HG03354 (cell line): ENCODE measurements around the gene TNFSF4.
"Not testable (repeated sequence)": the region's sequence is repeated elsewhere in the genome, so short reads cannot be mapped to it uniquely, and the experiment has no call there.

ENCODE experiments used
- ATAC-seq: cut with Tn5 transposase; IDR thresholded peaks from one replicate; pipeline ENCODE4 v1.9.1; 2021; ENCODE audit warnings: mild to moderate bottlenecking; ENCODE audit not compliant: unreplicated experiment, poor library complexity, severe bottlenecking

Gene TNFSF4, protein sequence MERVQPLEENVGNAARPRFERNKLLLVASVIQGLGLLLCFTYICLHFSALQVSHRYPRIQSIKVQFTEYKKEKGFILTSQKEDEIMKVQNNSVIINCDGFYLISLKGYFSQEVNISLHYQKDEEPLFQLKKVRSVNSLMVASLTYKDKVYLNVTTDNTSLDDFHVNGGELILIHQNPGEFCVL

DNA sequence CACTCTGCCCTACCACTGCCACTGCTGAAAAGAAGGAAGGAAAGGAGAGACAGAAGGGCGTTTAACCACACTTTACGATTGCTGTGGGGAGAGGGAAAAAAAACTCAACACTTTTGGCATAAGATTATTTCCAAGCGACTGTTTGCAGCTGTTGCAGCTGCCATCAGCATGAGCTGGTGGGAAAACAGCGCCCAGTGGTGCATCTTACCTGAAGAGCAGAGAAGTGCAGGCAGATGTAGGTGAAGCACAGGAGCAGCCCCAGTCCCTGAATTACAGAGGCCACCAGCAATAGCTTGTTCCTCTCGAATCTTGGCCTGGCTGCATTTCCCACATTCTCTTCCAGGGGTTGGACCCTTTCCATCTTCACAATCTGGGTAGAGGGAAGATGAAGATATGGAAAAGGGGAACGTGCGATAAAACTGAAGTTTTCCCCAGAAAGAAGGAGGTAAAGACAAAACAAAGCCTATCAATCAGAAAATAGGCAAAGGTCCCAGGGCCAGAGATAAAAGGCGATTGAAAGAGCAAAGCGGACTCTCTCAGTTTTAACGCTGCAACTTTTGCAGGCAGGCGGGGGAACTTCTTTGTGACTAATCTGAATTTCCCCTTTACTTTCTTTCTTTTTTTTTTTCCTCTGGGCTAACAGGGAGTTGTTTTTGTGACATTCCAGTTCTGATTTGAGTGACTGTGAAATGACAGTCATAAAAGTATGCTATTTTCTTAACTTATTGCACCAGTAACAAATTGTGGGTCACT is at the start of gene TNFSF4:
TNFSF4 (minus strand) TSS at position 516 of the 753 bp plus-strand sequence; CDS start at position 361, 155 bp downstream.
- ATAC-seq: no peak

DNA sequence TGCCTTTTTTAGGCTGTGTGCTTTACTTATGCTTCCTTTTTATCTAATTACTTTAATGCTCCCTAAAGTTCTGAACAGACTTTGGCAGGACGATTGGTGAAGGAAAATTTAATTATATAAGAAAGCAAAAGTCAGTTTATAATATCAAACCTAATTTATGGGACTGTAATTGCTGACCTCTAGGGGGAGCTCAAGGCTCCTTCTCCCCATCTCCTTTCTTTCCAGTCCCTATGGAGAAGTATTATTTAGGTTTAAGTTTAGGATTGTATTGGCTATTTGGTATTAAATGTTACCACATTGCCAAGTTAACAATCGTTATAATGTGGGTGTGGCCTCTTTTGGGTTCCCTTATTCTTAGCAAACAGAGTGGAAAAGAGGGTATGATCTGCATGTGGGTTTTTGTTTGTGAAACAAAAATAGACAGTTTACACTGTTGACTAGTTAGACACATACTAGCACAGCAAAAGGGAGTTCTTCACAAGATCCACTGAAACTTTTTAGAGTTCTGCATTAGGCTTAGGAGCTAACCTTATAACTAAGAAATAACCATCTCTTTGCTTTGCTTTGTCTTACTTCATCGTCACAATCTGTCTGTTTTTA is 48.2 kb upstream of the TNFSF4 start:
- ATAC-seq: no peak

DNA sequence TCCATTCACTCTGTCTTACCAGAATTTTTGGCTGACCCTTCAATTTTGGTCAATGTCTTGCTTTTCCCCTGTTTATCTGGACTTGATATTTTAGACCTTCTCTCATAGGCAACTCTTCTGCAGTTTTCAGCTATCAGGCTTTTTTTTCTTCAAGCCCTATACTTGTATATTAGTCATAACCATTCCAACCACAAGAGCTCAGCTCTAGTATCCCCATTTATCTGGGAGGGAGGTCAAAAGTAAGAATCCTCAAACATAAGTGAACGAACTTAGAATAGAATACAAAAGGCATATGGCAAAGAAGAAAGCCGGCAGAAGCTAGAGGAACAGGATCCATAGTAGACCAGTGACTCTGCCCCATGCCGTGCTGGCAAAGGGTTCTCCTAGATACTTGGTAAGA is 45.9 kb upstream of the TNFSF4 start:
- ATAC-seq: no peak

DNA sequence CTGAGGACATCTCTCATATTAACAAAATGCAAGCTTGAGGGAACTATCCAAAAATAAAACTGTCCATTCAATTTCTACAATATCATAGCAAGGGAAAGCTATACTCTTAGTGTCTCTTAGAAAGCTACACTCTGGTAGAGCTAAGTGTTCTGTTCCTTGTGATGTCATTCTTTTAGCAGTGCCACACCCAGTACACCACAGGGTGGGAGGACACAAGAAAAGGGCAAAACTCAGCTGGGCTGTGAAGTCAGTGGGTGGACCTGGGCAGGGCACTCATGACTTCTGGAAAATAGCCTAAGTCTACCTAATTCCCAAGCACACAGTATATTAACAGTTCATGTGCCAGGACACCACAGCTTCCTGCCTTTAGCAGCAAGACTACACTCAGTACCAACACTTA is 42.2 kb upstream of the TNFSF4 start:
- ATAC-seq: no peak

DNA sequence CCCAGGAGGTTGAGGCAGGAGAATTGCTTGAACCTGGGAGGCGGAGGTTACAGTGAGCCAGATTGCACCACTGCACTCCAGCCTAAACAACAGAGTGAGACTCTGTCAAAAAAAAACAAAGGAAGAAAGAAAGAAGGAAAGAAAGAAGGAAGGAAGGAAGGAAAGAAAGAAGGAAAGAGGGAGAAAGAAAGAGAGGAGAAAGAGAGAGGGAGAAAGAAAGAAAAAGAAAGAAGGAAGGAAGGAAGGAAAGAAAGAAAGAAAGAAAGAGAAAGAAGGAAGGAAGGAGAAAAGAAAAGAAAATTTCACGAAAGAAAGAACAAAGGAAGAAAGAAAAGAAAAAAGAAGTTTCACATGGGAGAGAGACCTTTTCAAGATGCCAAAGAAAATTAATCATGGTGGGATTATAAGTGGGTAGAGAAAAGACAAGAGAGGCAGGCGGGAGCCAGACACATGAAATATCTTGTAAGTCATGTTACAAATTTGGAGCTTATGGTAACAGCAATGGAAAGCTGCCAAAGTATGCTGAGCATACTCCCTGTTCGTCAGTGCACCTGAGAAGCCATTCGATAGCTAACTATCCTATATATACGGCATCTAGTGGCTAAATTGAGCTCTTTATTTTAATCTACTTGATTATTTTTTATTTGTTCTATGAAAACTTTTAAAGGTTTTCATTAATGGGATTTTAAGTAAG is 41.3 kb upstream of the TNFSF4 start:
- no peak for ATAC-seq

DNA sequence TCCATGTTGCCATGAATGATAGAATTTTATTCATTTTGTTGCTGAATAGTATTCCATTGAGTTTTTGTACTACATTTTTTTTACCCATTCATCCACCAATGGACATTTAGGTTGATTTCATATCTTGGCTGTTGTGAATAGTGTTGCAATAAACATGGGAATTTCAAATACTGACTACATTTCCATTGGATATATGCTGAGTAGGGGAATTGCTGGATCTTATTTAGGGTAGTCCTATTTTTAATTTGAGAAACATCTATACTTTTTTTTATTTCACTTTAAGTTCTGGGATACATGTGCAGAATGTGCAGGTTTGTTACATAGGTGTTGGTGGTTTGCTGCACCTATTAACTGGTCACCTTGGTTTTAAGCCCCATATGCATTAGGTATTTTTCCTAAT is 38.8 kb upstream of the TNFSF4 start:
- ATAC-seq: no peak

DNA sequence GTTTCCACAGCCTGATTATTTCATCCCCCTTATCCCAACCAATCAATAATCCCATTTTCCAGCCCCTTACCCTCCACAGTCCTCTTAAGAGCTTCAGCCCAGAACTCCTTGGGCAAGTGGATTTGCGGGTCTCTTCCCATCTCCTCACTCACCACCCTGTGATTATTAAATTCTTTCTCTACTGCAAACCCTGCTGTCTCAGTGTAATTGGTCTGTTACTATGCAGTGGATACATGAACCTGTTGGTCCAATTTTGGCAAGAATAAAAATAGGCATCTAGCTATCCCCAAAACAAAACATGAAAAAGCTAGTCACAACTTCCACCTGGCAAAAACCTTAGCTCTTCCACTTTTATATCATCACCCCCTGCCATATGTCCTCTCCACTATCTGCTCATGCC is 36.2 kb upstream of the TNFSF4 start:
- no peak for ATAC-seq

DNA sequence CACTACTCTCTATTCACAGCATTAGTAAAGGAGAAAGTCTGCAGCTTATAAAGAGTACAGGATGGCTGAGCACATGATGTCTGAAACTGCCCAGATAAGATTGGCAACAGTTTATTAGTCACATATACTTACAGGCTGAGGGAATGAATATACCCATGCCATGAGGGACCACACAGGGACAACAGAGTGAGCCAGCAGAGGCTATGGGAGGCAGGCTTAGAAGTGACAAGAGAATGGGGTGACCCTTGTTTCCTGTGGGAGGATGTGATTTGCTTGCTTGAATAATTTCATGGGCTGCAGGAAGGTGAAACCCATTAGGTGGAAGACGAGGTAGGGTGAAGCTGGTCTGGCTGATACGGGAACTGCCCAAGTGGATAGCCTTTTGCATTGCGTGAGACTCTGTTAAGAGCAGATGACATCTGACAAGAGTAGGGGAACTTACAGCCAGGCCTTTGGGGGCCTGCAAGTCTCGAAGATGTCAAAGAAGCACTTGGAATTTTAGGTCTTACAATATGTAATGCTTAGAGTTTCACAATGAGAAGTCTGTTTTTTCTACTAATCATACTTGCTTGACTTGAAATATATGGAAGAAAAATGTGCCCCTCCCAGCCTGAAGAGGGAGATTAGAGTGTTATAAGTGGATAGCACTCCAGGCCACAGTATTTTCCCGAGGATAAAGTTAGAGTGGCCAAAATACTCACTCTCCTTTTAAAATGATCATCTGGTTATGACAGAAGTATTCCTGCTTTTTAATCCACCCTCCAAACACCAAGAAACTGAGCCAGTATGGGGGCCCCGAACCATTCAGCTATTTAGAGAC is 34.6 kb upstream of the TNFSF4 start:
- no peak for ATAC-seq

DNA sequence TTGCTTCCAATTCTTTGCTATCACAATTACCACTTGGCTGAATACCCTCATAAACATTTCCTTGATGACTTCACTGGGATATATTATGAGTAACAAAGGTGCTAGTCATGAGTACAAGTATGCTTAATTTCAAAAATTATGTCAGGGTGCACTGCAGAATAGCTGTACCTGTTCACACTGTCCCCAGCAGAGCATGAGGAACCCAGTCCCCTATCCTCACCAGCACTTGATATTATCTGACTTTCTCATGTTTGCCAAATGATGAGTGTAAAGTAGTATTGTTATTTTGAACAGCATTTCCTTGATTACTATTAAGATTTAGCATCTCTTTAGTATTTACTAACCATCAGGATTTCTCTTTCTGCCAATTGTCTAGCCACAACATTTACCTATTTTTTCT is 33.5 kb upstream of the TNFSF4 start:
- no peak for ATAC-seq

DNA sequence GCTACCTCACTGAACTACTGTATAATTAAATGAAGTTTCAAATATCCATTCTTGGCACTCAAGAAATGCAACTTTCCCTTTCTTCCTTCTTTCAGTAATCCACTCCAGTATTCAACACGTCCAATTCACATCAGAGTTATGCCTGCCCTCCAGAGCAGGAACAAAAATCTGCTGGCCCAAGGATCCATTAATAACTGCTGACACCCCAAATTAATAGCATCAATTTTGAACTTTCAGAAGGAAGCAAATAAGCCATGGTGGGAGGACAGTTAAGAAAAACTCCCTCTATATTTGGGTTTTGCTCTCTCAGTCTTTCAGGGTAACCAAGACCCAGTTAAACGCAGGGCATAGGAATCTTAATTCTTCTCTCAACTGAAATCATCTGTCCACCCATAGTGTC is 31.9 kb upstream of the TNFSF4 start:
- ATAC-seq: no peak

DNA sequence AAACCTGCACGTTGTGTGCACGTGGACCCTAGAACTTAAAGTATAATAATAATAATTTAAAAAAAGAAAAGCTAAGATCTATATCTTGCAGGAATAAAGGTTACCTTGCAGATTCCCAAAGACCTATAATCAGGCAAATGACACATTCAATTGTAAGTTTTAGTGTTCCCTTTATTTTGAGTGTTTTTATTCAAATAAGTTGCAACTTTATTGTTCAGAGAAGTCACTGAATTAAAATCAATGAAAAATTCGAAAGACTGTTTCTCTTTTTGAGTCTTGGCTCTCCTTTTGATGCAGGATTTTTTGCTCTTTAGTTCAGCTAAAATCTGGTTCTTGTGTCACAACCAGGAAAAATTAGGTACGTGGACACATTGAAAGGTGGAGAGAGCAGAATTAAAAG is 27.8 kb upstream of the TNFSF4 start:
- no peak for ATAC-seq

DNA sequence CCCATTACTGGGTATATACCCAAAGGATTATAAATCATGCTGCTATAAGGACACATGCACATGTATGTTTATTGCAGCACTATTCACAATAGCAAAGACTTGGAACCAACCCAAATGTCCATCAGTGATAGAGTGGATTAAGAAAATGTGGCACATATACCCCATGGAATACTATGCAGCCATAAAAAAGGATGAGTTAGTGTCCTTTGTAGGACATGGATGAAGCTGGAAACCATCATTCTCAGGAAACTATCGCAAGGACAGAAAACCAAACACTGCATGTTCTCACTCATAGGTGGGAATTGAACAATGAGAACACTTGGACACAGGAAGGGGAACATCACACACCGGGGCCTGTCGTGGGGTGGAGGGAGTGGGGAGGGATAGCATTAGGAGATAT is 27.3 kb upstream of the TNFSF4 start:
- ATAC-seq: not testable (repeated sequence)

DNA sequence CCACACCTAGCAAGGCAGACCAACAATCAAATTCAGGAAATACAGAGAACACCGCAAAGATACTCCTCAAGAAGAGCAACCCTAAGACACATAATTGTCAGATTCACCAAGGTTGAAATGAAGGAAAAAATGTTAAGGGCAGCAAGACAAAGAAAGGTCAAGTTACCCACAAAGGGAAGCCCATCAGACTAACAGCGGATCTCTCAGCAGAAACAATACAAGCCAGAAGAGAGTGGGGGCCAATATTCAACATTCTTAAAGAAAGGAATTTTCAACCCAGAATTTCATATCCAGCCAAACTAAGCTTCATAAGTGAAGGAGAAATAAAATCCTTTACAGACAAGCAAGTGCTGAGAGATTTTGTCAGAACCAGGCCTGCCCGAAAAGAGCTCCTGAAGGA is 21.9 kb upstream of the TNFSF4 start:
- not testable (repeated sequence) for ATAC-seq

DNA sequence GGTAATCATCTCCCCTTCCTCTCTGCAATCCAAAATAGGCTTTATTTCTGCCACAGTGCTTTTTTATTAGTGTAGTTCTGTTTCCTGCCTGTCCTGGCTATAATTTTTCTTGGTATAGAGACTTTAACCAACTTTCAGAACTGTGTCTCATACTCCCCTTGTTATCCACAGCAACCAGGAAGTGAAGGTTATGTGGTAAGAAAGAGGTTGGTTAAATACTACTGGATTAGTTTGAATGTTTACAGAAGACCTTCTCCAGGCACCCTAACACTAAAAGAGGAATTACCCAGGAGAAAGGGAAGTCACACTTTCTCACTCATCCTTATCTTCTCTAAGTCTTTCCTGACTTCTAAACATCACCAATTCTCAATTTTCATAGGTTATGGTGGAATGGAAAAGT is 17.8 kb upstream of the TNFSF4 start:
- ATAC-seq: no peak

DNA sequence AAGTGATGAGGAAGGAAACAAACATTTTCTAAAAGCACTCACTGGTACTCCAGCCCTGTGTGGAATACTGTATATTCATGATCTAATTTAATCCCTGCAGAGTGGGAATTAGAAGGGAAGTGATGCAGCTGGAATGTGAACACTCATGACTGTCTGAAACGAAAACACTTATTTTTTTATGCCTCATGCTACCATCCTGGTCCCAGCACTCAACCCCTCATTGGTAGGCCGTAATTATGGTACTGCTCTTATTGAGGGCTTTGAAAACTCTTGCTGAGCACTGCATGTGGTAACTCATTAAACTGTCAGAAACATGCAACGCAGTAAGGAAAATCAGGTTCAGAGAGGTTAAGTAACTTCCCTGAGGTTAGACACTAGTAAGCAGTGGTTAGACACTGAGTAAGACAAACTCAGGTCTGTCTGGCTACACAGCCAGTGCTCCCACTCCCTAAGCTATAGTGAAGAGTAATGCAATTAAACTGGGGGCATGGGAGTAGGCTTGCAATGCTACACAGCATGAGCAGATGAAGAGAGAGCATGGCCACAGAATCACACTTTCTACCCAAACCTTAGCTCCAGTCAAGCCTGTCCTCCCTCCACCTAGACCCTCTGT is 17.3 kb upstream of the TNFSF4 start:
- no peak for ATAC-seq

DNA sequence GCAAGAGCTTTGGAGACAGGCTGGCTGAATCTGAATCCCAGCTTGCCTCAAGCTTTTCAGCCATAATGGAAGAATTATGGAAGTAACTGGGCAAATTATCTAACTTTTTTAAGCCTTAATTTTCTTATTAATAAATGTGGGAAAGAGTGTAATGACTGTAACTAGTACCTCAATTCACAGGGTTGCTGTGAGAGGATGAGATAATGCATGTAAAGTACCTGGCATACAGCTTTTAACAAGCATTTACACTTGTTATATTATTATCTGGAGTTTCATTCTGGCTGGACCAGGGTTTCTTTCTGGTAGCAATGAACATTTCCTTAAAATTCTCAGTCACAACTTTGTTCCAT is 15.9 kb upstream of the TNFSF4 start:
- ATAC-seq: no peak

DNA sequence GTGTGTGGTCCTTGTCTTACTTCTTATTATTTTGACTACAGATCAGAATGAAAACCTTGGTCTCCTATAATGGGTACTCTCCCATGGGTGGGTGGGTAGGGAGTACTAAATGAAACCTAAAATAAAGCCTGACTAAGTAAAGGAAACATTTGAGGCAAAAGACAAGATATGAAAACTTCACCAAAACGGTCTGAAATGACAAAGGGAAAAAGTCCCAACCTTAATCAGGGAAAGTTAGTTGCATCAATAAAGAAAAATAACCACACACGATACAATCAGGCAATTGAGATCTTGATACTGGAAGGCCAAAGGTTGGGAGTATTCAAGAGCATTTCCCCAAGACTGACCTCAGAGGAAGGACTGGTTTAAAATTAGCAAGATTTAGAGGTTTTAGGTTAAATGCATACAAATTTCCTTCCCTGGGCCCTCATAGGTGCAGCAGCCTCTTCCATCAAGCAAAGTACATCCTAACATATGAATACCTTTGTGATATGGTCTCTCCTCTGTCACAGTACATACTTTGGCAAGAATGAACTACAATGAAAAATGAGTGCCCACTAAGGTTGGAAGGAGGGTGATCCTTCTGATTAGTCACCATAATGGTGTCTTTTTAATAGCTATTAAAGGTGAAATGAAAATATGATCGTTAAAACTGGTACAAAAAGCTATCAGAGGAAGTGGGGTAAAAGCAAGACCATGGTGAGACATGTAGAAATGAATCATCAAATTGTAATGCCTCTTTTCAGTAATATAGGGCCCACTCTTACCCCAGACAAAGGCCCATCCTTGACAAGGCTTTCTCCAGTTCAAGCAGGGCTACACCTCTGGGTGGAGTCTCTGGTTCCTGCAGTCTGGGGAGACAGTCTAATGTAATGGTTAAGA is 15.3 kb upstream of the TNFSF4 start:
- ATAC-seq: no peak

DNA sequence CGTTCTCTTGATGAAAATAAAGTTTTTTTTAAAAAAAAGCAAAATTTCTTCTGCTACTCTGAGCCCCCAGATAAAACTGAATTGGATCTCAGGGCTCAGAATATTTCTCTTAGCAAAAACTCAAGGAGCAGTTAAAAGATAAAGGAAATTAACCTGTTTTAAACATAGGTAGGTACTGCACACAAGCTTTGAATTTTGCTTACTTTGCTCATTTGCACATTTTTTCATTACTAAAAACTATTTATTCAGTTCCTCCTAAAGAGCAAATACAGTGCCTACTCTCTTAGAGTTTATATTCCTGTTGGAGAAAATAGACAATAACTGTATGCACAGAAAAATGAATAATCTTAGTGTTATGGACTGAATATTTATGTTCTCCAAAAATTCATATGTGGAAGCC is 13.0 kb upstream of the TNFSF4 start:
- no peak for ATAC-seq

DNA sequence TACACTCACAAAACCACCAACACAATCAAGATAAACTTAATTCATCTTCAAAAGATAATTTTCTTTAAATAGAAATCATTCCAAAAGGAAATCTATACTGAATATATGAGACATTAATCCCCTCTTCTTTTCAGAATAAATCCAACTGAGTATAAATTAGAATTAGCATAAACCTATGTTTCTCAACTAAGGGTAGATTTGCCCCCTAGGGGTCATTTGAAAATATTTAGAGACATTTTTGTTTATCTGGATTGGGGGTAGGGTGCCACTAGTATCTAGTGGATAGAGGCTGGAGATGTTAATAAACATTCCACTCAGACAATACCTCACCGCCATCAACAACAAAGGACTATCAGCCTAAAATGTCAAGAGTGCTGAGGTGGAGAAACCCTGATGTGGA is 6.5 kb upstream of the TNFSF4 start:
- no peak for ATAC-seq
